Brain microvascular endothelial cell (primary cell): ENCODE measurements around the gene EPHA3.

Experiments
- DNase-seq: peaks from one replicate; pipeline ENCODE4 v3.0.0-alpha.2; 2020
- H3K27ac ChIP-seq: fragments of 250-450 bp; sonication (Bioruptor Pico); 2 replicates; pipeline ENCODE4 v1.5.1; 2020; ENCODE audit warnings: mild to moderate bottlenecking, moderate library complexity
- H3K27me3 ChIP-seq: fragments of 250-450 bp; sonication (Bioruptor Pico); replicated peaks from 2 replicates; pipeline ENCODE4 v1.5.1; 2020; ENCODE audit warnings: mild to moderate bottlenecking
- H3K36me3 ChIP-seq: fragments of 250-450 bp; sonication (Bioruptor Pico); replicated peaks from 2 replicates; pipeline ENCODE4 v1.5.1; 2020; ENCODE audit warnings: mild to moderate bottlenecking
- H3K4me3 ChIP-seq: 2 replicates; pipeline ENCODE4 v1.5.1; 2011; ENCODE audit warnings: low read depth, mild to moderate bottlenecking, control low read depth, low read length, moderate library complexity
- CTCF ChIP-seq: IDR thresholded peaks from 2 replicates; pipeline ENCODE4 v1.5.1; 2011; ENCODE audit warnings: low read depth, mild to moderate bottlenecking, moderate library complexity, low read length, control low read depth, inconsistent platforms; ENCODE audit errors: missing control alignments
- in situ Hi-C: cut with HindIII; loops from 2 replicates; pipeline ENCODE4 v1.10.0; 2017; ENCODE audit warnings: low sequenced_read_pairs, low pct_ligation_motif_present

Gene EPHA3

GRCh38 chr3:89300981-89301380, 193.6 kb downstream of the EPHA3 start:
- no peak for TF ChIP-seq CTCF
- no peaks in the 10 kb centered on the region for H3K27me3 ChIP-seq
- H3K36me3 ChIP-seq = no peaks in the 10 kb centered on the region
- in situ Hi-C loops = no loop called here
- no peak for DNase-seq
- H3K4me3 ChIP-seq = no peak overlapping the region
- H3K27ac ChIP-seq = no peak overlapping the region

GRCh38 chr3:89303701-89304100, 196.3 kb downstream of the EPHA3 start:
- in situ Hi-C loops = no loop called here
- no peak for TF ChIP-seq CTCF
- DNase-seq = no peak
- H3K36me3 ChIP-seq = no peaks in the 10 kb centered on the region
- H3K4me3 ChIP-seq = no peak overlapping the region
- H3K27me3 ChIP-seq = no peaks in the 10 kb centered on the region
- no peak overlapping the region for H3K27ac ChIP-seq

- Histone ChIP-seq H3K27me3 (no peaks in the 10 kb centered on the region), H3K4me3 (no peak overlapping the region), H3K36me3 (no peaks in the 10 kb centered on the region), H3K27ac (no peak overlapping the region)
- DNase-seq = no peak
- TF ChIP-seq CTCF = no peak
- in situ Hi-C loops = no loop called here
Measured at GRCh38 chr3:89306540-89306939, 199.1 kb downstream of the EPHA3 start.

- DNase-seq = no peak
- no peaks in the 10 kb centered on the region for H3K36me3 ChIP-seq
- no peak overlapping the region for H3K4me3 ChIP-seq
- no peak for TF ChIP-seq CTCF
- in situ Hi-C loops = no loop called here
- no peaks in the 10 kb centered on the region for H3K27me3 ChIP-seq
- H3K27ac ChIP-seq = no peak overlapping the region
Measured at GRCh38 chr3:89311581-89311980, 204.2 kb downstream of the EPHA3 start.

GRCh38 chr3:89312141-89312540, 204.7 kb downstream of the EPHA3 start:
- H3K4me3 ChIP-seq = no peak overlapping the region
- H3K27me3 ChIP-seq = no peaks in the 10 kb centered on the region
- no peak overlapping the region for H3K27ac ChIP-seq
- in situ Hi-C loops = no loop called here
- H3K36me3 ChIP-seq = no peaks in the 10 kb centered on the region
- no peak for TF ChIP-seq CTCF
- no peak for DNase-seq

- Histone ChIP-seq H3K27me3 (no peaks in the 10 kb centered on the region), H3K27ac (no peak overlapping the region), H3K4me3 (no peak overlapping the region), H3K36me3 (no peaks in the 10 kb centered on the region)
- DNase-seq = peak; percentile 63
- TF ChIP-seq CTCF = peak; percentile 55
- in situ Hi-C loops = no loop called here
Measured at GRCh38 chr3:89314454-89315098, 207.2 kb downstream of the EPHA3 start.
